Measurements from ENCODE around the gene RABGAP1L.
"Not testable (repeated sequence)": the region's sequence is repeated elsewhere in the genome, so short reads cannot be mapped to it uniquely, and the experiment has no call there.

RABGAP1L gene

GRCh38 chr1:174309490-174309889, 150.2 kb downstream of the RABGAP1L start:
- no peak for DNase-seq

GRCh38 chr1:174314433-174314832, 155.1 kb downstream of the RABGAP1L start:
- no peak for DNase-seq

GRCh38 chr1:174315239-174315638, 155.9 kb downstream of the RABGAP1L start:
- DNase-seq, result no peak

- DNase-seq, result not testable (repeated sequence)
Measured at GRCh38 chr1:174320897-174321296, 161.6 kb downstream of the RABGAP1L start.

GRCh38 chr1:174322202-174322862, 163.0 kb downstream of the RABGAP1L start:
- no peak for DNase-seq

- no peak for DNase-seq
Measured at GRCh38 chr1:174324493-174324892, 165.2 kb downstream of the RABGAP1L start.

- DNase-seq, result no peak
Measured at GRCh38 chr1:174324939-174325338, 165.6 kb downstream of the RABGAP1L start.

GRCh38 chr1:174326278-174326677, 167.0 kb downstream of the RABGAP1L start:
- DNase-seq, result no peak

GRCh38 chr1:174333437-174333836, 174.1 kb downstream of the RABGAP1L start:
- no peak for DNase-seq

- DNase-seq, result no peak
Measured at GRCh38 chr1:174337000-174337681, 177.8 kb downstream of the RABGAP1L start.

GRCh38 chr1:174340404-174340803, 181.1 kb downstream of the RABGAP1L start:
- not testable (repeated sequence) for DNase-seq

GRCh38 chr1:174344162-174344561, 184.8 kb downstream of the RABGAP1L start:
- DNase-seq, result no peak

- DNase-seq, result no peak
Measured at GRCh38 chr1:174352117-174352516, 192.8 kb downstream of the RABGAP1L start.

GRCh38 chr1:174352883-174353608, 193.7 kb downstream of the RABGAP1L start:
- no peak for DNase-seq

GRCh38 chr1:174358344-174358743, 199.0 kb downstream of the RABGAP1L start:
- DNase-seq, result no peak

- no peak for DNase-seq
Measured at GRCh38 chr1:174358786-174359453, 199.6 kb downstream of the RABGAP1L start.

- no peak for DNase-seq
Measured at GRCh38 chr1:174359454-174359805, 200.1 kb downstream of the RABGAP1L start.

GRCh38 chr1:174364996-174365736, 205.8 kb downstream of the RABGAP1L start:
- DNase-seq, result no peak

- DNase-seq, result no peak
Measured at GRCh38 chr1:174366946-174367345, 207.6 kb downstream of the RABGAP1L start.

GRCh38 chr1:174367892-174368291, 208.6 kb downstream of the RABGAP1L start:
- no peak for DNase-seq

- DNase-seq, result no peak
Measured at GRCh38 chr1:174376030-174376429, 216.7 kb downstream of the RABGAP1L start.

- no peak for DNase-seq
Measured at GRCh38 chr1:174391716-174392115, 232.4 kb downstream of the RABGAP1L start.

- no peak for DNase-seq
Measured at GRCh38 chr1:174393885-174394284, 234.6 kb downstream of the RABGAP1L start.

Data from CD4-positive, alpha-beta T cell treated with Interleukin-12 subunit alpha and Interleukin-12 subunit beta, for 1 hour (primary cell).